H1 (cell line): ENCODE measurements around the gene DNAJC11.

Source experiments
- CBX8 ChIP-seq: fragments of 300-800, 300-1000 bp; sonication (generic); IDR thresholded peaks from 2 replicates; pipeline ENCODE4 v1.7.1; 2016; ENCODE audit warnings: low read depth, low read length, borderline replicate concordance
- CHD1 ChIP-seq: IDR thresholded peaks from 2 replicates; pipeline ENCODE4 v1.6.1; 2012; ENCODE audit warnings: low read depth, low read length, improper control_type of control experiment
- CTCF ChIP-seq, 3 experiments: IDR thresholded peaks; 1 replicate in 2 of 3; 2 replicates in 1 of 3; pipeline versions ENCODE4 v1.5.1 to v1.6.1; 2011; ENCODE audit warnings: low read length in 3 of 3, mild to moderate bottlenecking in 3 of 3, inconsistent platforms in 2 of 3, low read depth in 1 of 3, moderate library complexity in 1 of 3; ENCODE audit not compliant: insufficient read depth in 1 of 3; ENCODE audit errors: control extremely low read depth in 1 of 3
- HDAC2 ChIP-seq, 2 experiments: fragments of 300-600 bp in 1 of 2; sonication (generic) in 1 of 2; IDR thresholded peaks; 2 replicates each; pipeline ENCODE4 v1.6.1; 2011 to 2012; ENCODE audit warnings: low read depth in 2 of 2, low read length in 2 of 2, mild to moderate bottlenecking in 2 of 2, moderate library complexity in 2 of 2, borderline replicate concordance in 1 of 2, inconsistent platforms in 1 of 2
- JUND ChIP-seq: IDR thresholded peaks from 2 replicates; pipeline ENCODE4 v1.6.1; 2011; ENCODE audit warnings: mild to moderate bottlenecking, improper control_type of control experiment, low read length
- MAFK ChIP-seq: IDR thresholded peaks from 2 replicates; pipeline ENCODE4 v1.6.1; 2012; ENCODE audit warnings: low read depth, mild to moderate bottlenecking, improper control_type of control experiment, low read length
- POLR2A ChIP-seq, 2 experiments: IDR thresholded peaks; 1 replicate in 1 of 2; 2 replicates in 1 of 2; pipeline ENCODE4 v1.6.1; 2011; ENCODE audit warnings: low read depth in 2 of 2, low read length in 2 of 2, mild to moderate bottlenecking in 2 of 2; ENCODE audit errors: control extremely low read depth in 1 of 2
- POLR2AphosphoS5 ChIP-seq: IDR thresholded peaks from 2 replicates; pipeline ENCODE4 v1.6.1; 2011; ENCODE audit warnings: low read depth, low read length
- RAD21 ChIP-seq, 2 experiments: IDR thresholded peaks in 1 of 2; conservative IDR thresholded peaks in 1 of 2; 2 replicates each; pipeline ENCODE4 v1.6.1; 2011; ENCODE audit warnings: low read depth in 2 of 2, low read length in 2 of 2, improper control_type of control experiment in 1 of 2, inconsistent platforms in 1 of 2, mild to moderate bottlenecking in 1 of 2, moderate library complexity in 1 of 2
- RFX5 ChIP-seq: IDR thresholded peaks from 2 replicates; pipeline ENCODE4 v1.6.1; 2011; ENCODE audit warnings: low read depth, low read length, improper control_type of control experiment, borderline replicate concordance

DNA sequence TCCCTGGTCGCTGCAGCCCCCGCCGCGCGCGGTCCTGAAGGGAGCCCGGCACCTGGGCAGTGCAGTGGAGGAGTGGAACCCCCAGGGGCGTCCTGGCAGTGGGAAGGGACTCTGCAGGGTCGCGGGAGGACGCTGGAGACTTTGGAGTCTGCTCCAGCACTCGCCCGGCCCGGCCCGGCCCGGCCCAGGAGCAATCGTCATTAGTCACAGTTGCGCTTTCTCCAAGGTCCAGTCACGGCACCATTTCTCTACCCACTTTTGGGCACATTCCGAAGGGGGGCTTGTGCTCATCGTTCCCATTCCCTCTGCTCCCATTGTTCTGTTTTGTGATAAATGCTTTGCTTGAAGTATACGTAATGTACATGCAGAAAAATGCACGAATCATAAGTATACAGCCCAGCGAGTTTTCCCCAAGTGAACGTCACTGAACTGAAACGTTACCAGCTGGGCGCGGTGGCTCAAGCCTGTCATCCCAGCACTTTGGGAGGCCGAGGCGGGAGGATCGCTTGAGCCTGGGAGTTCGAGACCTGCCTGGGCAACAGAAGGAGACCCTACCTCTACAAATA, 75.9 kb downstream of the DNAJC11 start:
- TF ChIP-seq CHD1 (no peak), CTCF (IDR thresholded peaks at IDR 0.05; ENCODE audit: control extremely low read depth in 1 of 3, insufficient read depth in 1 of 3, low read depth in 1 of 3, low read length in 3 of 3) (no peak), POLR2A (IDR thresholded peaks at IDR 0.05; ENCODE audit: control extremely low read depth in 1 of 2, low read depth in 2 of 2, low read length in 2 of 2) (no peak), JUND (no peak), HDAC2 (IDR thresholded peaks at IDR 0.05; ENCODE audit: borderline replicate concordance in 1 of 2, low read depth in 2 of 2, low read length in 2 of 2) (no peak), POLR2AphosphoS5 (no peak), RAD21 (IDR thresholded peaks at IDR 0.05 in 1 of 2, conservative IDR thresholded peaks at IDR 0.05 in 1 of 2; ENCODE audit: low read depth in 2 of 2, low read length in 2 of 2) (no peak), MAFK (no peak), RFX5 (no peak), CBX8 (no peak)
